A673 (cell line): Measurements from ENCODE around the gene ATP8A2. TPM values are rescaled to one million over a fixed set of nuclear protein-coding genes. Genes with fewer than 3 reads are reported as not detected.

Experiments
- BruUV-seq: library from RNA; stranded (reverse); fragments of 400-500 nt; replicated peaks from 2 replicates; lab custom pipeline; 2021; lab: Mats Ljungman, UMichigan
- CTCF ChIA-PET: fragments of 300-600 bp; sonication (Branson Sonifier 250); formaldehyde crosslinking; loops from one replicate; lab custom pipeline; 2022; ENCODE audit warnings: antibody characterized with exemption; lab: Charles Lee
- POLR2A ChIA-PET: fragments of 300-600 bp; sonication (Branson Sonifier 250); formaldehyde crosslinking; loops from one replicate; lab custom pipeline; 2022; ENCODE audit warnings: antibody characterized with exemption; ENCODE audit not compliant: low non-redundant PET; lab: Charles Lee
- DNase-seq: peaks from one replicate; pipeline ENCODE4 v3.0.0-alpha.2; 2015; ENCODE audit warnings: low spot score
- H3K27ac ChIP-seq: fragments of 200-600 bp; sonication (generic); 2 replicates; pipeline ENCODE4 v1.5.1; 2016; ENCODE audit warnings: mixed run types, low read depth, mild to moderate bottlenecking, mixed read lengths, antibody characterized with exemption, low read length; ENCODE audit not compliant: poor library complexity, severe bottlenecking
- H3K27me3 ChIP-seq: fragments of 200-600 bp; sonication (generic); replicated peaks from 2 replicates; pipeline ENCODE4 v1.6.1; 2017; ENCODE audit warnings: mixed run types, low read depth, mild to moderate bottlenecking, mixed read lengths, antibody characterized with exemption, low read length; ENCODE audit not compliant: insufficient read depth, poor library complexity
- H3K36me3 ChIP-seq: fragments of 200-600 bp; sonication (generic); 2 replicates; pipeline ENCODE4 v1.6.1; 2016; ENCODE audit warnings: mixed run types, mild to moderate bottlenecking, mixed read lengths, antibody characterized with exemption, low read length; ENCODE audit not compliant: insufficient read depth, poor library complexity, severe bottlenecking
- H3K4me1 ChIP-seq: fragments of 200-600 bp; sonication (generic); 2 replicates; pipeline ENCODE4 v1.6.1; 2017; ENCODE audit warnings: mixed run types, mild to moderate bottlenecking, mixed read lengths, antibody characterized with exemption, low read length; ENCODE audit not compliant: insufficient read depth, poor library complexity, severe bottlenecking
- H3K4me3 ChIP-seq: fragments of 200-600 bp; sonication (generic); 2 replicates; pipeline ENCODE4 v1.5.1; 2016; ENCODE audit warnings: low read depth, mixed run types, mild to moderate bottlenecking, mixed read lengths, low read length; ENCODE audit not compliant: poor library complexity, severe bottlenecking
- H3K9me3 ChIP-seq: fragments of 200-600 bp; sonication (generic); 2 replicates; pipeline ENCODE4 v1.6.1; 2016; ENCODE audit warnings: mixed run types, low read depth, mild to moderate bottlenecking, mixed read lengths, antibody characterized with exemption, low read length; ENCODE audit not compliant: poor library complexity, severe bottlenecking
- CTCF ChIP-seq: fragments of 300-800, 200-600 bp; sonication (generic); conservative IDR thresholded peaks from 2 replicates; pipeline ENCODE4 v1.5.1; 2017; ENCODE audit warnings: low read depth, mild to moderate bottlenecking, antibody characterized with exemption, low read length, moderate library complexity, mixed read lengths
- EZH2 ChIP-seq: fragments of 200-600 bp; sonication (generic); IDR thresholded peaks from 2 replicates; pipeline ENCODE4 v1.6.1; 2017; ENCODE audit warnings: borderline replicate concordance, low read depth, mild to moderate bottlenecking, mixed read lengths, antibody characterized with exemption, low read length; ENCODE audit not compliant: poor library complexity, severe bottlenecking
- intact Hi-C: fragments of 100-400 bp; cut with micrococcal nuclease; formaldehyde crosslinking; loops from one replicate; pipeline ENCODE4 v1.10.0; 2022; ENCODE audit not compliant: unreplicated experiment
- total RNA-seq: library from RNA; stranded (reverse); gene quantifications from 2 replicates; pipeline ENCODE4 v1.2.3, GENCODE V29; 2021

ATP8A2 gene
- total RNA-seq, 1 experiment from 2014 or later: 0.92 TPM

GRCh38 chr13:25932365-25932764 is 560.6 kb downstream of the ATP8A2 start:
- intact Hi-C loops: no loop called here
- no peaks in the 10 kb centered on the region for H3K36me3 ChIP-seq
- TF ChIP-seq EZH2 (no peak), CTCF (no peak)
- ChIA-PET POLR2A (no interaction called here), CTCF (no interaction called here)
- H3K4me3 ChIP-seq: no peak overlapping the region
- H3K9me3 ChIP-seq: no peaks in the 10 kb centered on the region
- DNase-seq: no peak
- peaks cover 10% of the 10 kb centered on the region for H3K4me1 ChIP-seq
- H3K27me3 ChIP-seq: no peaks in the 10 kb centered on the region
- H3K27ac ChIP-seq: no peak overlapping the region
- BruUV-seq: no TSS peak

- BruUV-seq: no TSS peak
- Histone ChIP-seq H3K4me1 (no peaks in the 10 kb centered on the region), H3K27ac (no peak overlapping the region), H3K4me3 (no peak overlapping the region), H3K27me3 (no peaks in the 10 kb centered on the region), H3K9me3 (no peaks in the 10 kb centered on the region), H3K36me3 (no peaks in the 10 kb centered on the region)
- TF ChIP-seq CTCF (no peak), EZH2 (no peak)
- CTCF ChIA-PET: no interaction called here
- intact Hi-C loops: no loop called here
- POLR2A ChIA-PET: no interaction called here
- no peak for DNase-seq
Observed at GRCh38 chr13:25933520-25933919, 561.7 kb downstream of the ATP8A2 start.

- ChIA-PET CTCF (no interaction called here), POLR2A (no interaction called here)
- Histone ChIP-seq H3K36me3 (no peaks in the 10 kb centered on the region), H3K27me3 (no peaks in the 10 kb centered on the region), H3K9me3 (no peaks in the 10 kb centered on the region), H3K4me3 (no peak overlapping the region), H3K4me1 (no peaks in the 10 kb centered on the region), H3K27ac (no peak overlapping the region)
- DNase-seq: no peak
- intact Hi-C loops: no loop called here
- no TSS peak for BruUV-seq
- TF ChIP-seq EZH2 (no peak), CTCF (no peak)
Observed at GRCh38 chr13:25934127-25934526, 562.4 kb downstream of the ATP8A2 start.
